Measurements from ENCODE around the gene ACVRL1.
A peak's percentile ranks its signal among the peaks of the same experiment; 100 is the strongest.

ACVRL1 gene

DNA sequence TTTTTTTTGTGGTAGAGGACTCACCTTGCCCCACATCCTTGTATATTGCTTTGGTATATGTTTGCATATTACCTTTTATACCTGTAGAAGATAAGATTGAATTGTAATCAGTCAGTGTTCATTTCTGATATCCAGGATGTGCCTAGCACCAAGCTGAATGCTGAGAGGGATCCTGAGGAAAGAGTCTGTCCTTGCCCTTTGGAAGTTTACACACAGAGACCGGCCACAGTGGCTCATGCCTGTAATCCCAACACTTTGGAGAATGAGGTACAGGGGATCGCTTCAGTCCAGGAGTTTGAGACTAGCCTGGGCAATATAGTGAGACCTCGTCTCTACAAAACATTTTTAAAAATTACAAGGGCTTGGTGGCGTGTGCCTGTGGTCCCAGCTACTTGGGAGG lies 52.6 kb downstream of the ACVRL1 start:
- DNase-seq (ENCODE audit: low read depth in 1 of 2, low spot score in 1 of 2): no peak

DNA sequence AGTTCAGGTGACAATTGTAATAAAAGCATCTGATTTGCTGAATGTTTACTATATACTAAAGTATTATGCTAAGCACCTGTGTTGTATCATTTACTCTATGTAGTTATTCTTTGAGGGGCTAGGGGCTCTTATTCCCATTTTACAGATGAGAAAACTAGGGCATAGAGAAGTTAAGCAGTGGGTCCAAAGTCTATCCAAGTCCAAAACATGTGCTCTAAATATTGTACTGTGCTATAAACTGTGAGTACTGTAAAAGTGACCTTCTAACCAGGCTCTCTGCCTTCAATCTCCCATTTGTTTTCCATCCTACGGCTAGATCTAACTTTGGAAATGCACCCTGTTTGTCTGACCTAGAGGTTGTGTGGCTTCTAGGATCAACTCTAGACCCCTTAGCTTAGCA lies 53.2 kb downstream of the ACVRL1 start:
- no peak for DNase-seq (ENCODE audit: low read depth in 1 of 2, low spot score in 1 of 2)

DNA sequence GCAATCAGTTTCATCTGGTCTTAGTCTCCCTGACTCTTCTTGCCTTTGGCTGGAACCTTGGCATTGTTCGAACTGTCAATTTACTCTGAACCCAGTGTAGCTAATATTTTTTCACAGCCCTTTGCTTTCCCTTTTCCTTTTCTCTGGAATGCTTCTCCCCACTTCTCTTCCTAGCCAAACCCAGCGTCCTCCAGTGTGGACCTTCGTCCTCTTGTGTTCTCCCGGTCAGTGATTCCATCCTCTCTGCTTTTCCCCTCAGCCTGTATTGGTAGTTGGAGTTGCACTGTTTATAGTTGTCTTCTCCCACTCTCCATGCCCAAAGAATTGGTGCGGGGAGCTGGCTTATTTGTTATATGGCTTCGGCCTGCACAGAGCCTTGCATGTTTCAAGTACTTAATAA lies 53.6 kb downstream of the ACVRL1 start:
- DNase-seq (ENCODE audit: low read depth in 1 of 2, low spot score in 1 of 2): no peak

DNA sequence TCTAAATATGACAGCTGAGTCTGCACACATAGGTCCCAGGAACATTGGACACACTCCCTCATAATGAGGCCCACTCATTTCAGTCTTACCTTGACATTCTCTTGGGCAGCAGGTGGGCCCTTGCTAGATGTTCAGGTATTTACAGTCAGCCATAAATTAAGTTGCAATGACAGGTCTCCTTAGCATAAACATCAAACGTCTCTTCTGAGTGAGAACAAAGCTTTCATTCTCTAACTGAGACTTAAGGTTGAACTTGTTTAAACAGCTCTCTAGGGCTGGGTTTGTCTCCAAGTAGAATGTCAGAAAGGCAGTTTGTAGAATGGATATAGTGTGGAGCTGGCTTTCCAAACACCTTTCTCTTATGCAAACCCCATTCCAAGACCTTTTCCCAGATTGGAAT lies 54.5 kb downstream of the ACVRL1 start:
- DNase-seq (ENCODE audit: low read depth in 1 of 2, low spot score in 1 of 2): no peak

DNA sequence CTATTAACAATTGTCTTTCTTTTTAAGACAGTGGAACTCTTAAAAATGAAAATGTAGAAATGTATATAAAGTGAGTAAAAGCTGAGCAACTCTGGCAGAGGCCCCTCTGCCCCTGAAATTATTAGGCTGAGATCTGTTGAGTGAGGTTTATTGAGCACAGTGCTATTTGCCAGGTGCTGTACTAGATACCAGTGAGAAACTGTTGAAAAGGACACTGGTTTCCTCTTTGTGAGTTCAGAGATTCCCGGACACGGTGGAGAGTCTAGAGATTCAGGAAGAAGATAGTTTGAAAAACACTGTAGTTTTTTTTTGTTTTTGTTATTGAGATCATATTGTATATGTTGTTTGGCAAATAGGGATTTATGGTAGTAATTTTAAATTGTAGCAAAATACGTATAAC lies 55.4 kb downstream of the ACVRL1 start:
- no peak for DNase-seq (ENCODE audit: low read depth in 1 of 2, low spot score in 1 of 2)

DNA sequence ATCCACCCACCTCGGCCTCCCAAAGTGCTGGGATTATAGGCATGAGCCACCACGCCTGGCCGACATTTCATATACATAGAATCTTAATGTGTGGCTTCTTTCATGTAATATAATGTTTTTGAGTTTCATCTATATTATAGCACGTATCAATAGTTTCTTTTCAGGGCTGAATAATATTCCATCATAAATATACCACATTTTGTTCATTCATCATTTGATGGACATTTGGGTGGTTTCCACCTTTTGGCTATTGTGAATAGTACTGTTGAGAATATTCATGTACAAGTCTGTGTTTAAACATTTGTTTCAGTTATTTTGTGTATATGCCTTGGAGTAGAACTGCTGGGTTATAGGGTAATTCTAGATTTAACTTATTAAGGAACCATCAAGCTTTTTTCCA lies 56.2 kb downstream of the ACVRL1 start:
- no peak for DNase-seq (ENCODE audit: low read depth in 1 of 2, low spot score in 1 of 2)

DNA sequence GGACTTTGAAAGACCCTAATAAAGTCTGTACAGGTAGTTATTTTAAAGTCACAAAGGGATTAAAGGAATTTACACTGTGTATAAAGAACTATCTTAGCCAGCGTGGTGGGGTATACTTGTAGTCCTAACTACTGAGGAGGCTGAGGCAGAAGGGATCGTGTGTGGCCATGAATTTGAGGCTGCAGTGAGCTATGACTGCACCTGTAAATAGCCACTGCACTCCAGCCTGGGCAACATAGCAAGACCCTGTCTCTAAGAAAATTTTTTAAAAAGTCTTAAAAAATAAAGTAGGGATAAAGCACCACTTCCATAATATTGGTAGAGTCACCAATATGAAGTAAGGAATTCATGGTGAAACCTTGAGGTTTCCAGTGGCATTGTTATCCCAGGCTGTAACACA lies 62.3 kb downstream of the ACVRL1 start:
- DNase-seq (ENCODE audit: low read depth in 1 of 2, low spot score in 1 of 2): no peak

DNA sequence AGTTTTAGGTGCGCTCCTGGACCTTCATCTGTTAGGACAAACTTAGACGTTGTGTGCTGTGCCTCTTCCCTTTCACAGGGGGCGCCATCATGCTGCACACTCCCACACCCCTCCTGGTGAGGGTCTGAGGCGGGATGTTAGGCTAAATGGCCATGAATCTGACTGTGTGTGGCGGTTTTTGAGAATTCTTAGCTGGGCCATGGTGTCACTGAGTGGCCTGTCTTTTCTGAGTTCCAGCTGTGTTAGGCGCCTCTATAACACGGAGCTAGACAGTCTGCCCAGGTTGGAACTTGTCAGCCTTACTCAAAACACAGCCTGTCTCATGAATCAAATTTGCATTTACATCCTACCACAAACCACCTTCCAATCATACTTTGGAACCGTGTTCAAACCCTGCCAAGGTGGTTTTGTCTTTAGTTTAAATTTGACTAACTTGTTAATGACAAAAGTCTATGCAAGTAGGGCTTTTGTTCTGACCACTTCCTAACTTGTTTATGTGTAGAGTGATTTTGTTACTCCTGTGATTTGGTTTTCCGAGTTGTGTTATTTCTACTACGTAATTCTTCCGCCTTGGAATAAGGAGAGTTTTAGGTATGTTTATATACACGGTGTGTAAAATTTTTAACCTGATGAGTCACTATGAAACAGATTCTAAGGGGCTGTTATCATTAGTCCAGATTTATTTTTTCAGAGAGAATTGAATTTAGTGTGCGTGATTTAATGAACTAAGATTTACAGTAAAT lies 63.8 kb downstream of the ACVRL1 start:
- peak in 1 of 2 donors; percentile 44 for DNase-seq (ENCODE audit: low read depth in 1 of 2, low spot score in 1 of 2)

DNA sequence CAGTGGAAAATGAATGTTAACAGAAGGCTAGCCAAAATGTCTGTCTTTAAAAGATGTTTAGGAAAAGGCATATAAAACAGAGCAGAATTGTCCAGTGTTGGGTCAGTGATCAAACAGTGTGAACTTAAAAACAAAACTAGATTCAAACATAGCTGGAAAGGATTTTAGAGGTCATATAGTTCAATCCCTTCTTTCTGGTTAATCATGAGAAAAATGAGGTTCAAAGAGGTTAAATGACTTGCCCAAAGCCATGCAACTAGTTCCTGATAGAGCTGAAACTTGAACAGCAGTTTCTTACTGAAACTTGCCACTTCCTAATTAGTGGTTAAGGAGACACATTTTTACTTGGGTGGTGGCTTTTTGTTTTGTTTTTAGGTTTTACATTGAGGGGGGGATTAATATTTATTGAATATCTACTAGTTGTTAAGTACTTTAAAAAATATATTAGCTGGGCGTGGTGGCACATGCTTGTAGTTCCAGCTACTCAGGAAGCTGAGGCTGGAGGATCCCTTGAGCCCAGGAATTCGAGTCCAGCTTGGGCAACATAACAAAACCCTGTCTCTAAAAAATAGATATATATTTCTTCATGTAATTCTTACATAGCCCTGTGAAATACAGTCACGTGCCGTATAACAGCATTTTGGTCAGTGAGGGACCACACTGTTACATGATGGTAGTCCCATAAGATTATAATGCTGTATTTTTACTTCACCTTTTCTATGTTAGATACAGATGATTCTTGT lies 64.5 kb downstream of the ACVRL1 start:
- DNase-seq (ENCODE audit: low read depth in 1 of 2, low spot score in 1 of 2): no peak

DNA sequence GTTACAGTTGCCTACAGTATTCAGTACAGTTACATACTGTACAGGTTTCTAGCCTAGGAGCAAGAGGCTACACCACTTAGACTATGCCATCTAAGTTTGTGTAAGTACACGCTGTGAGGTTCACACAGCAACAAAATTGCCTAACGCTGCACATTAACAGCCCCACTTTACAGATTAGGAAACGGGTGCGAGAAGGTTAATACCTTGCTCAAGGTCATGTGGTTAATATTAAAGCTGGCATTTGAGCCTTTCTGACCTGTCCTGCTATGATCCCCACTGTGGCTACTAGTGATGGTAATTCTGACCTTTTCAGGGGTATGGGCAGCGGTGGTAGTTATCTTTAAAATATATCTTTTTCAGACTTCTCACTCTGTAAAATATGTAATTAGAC lies 65.1 kb downstream of the ACVRL1 start:
- no peak for DNase-seq (ENCODE audit: low read depth in 1 of 2, low spot score in 1 of 2)

DNA sequence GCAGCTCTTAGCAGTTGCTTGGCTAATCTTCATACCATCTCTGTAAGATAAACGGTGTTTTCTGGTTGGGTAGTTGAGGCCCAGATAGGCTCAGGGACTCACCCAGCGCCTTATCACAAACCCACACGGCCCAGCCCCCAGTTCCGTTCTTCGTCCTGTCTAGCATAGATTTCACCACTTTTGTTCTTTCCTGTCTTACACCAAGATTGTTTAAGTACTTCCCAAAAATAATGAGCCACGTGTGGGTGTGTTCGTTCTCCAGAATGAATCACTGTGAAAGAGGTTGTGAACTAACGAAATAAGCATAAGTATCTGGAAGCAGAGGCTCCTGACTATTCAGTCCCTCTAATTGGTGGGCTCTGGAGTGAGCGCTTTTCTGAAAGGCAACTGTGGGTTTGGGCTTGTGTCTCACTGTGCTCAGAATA lies 65.6 kb downstream of the ACVRL1 start:
- DNase-seq (ENCODE audit: low read depth in 1 of 2, low spot score in 1 of 2): peak in 1 of 2 donors; percentile 35
